GM12801 (cell line): ENCODE results near the gene LRRC72.

ENCODE experiments used
- TF ChIP-seq, protein P1 (sequence below): IDR thresholded peaks from one replicate; pipeline ENCODE4 v1.5.1; 2011; ENCODE audit warnings: control low read depth; ENCODE audit not compliant: insufficient read length; ENCODE audit errors: extremely low read depth

Gene LRRC72

DNA sequence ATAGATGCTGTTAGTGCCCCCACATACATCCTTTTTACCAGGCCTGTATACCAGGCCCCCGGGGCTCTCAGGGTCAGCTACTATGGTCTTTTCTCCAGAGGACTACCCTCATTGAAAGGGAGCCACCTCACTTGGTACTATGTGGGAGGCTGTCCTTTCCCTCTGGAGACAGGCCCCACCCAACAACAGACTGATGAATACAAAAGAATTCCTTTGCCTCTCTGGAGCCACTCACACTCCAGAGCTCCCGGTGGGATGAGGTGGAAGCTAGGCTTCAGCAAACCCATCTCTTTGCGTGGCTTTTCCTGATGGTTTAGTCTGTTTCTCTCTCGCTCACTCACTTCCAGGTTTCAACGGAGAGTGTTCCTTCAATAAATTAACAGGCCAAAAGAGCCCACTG is 88.6 kb downstream of the LRRC72 start:
- TF ChIP-seq, protein P1, sequence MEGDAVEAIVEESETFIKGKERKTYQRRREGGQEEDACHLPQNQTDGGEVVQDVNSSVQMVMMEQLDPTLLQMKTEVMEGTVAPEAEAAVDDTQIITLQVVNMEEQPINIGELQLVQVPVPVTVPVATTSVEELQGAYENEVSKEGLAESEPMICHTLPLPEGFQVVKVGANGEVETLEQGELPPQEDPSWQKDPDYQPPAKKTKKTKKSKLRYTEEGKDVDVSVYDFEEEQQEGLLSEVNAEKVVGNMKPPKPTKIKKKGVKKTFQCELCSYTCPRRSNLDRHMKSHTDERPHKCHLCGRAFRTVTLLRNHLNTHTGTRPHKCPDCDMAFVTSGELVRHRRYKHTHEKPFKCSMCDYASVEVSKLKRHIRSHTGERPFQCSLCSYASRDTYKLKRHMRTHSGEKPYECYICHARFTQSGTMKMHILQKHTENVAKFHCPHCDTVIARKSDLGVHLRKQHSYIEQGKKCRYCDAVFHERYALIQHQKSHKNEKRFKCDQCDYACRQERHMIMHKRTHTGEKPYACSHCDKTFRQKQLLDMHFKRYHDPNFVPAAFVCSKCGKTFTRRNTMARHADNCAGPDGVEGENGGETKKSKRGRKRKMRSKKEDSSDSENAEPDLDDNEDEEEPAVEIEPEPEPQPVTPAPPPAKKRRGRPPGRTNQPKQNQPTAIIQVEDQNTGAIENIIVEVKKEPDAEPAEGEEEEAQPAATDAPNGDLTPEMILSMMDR, result no peak

DNA sequence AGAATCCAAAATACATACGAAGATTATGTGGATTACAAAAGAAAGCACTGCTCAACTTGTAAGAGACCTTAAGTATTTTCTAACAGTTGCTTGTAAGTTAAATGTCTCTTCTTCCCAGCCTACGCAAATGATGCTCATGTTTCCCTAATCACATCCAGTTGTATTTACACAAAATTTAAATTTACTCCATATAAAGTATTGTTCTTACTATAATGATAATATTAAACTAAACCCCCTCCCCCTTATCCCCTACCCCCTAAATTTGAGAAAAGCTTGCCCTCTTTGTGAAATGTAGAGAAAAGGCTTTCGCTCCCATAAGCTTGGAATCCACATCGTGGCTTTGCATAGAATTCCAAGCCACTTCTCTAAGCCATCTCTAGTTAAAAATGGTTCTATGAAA is 89.5 kb downstream of the LRRC72 start:
- TF ChIP-seq, protein P1, result no peak

DNA sequence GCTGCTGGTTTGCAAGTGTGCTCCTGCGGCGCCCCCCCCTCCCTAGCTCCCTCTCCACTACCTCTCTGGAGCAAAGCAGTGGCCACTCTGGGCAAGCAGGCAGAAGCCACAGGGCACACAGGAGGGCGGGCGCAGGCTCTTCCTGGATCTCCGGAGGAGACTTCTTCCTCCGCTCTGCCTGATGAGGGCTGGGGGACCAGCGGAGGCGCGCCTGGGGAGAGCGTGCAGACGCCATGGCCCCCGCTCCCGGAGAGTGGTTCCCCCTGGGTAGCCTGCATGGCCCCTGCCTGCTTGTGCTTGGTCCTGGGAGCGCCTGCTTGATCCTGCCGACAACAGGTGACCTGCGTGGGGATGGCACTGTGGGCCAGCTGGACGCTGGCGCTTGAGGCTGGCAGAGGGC is 89.9 kb downstream of the LRRC72 start:
- TF ChIP-seq, protein P1, result no peak

DNA sequence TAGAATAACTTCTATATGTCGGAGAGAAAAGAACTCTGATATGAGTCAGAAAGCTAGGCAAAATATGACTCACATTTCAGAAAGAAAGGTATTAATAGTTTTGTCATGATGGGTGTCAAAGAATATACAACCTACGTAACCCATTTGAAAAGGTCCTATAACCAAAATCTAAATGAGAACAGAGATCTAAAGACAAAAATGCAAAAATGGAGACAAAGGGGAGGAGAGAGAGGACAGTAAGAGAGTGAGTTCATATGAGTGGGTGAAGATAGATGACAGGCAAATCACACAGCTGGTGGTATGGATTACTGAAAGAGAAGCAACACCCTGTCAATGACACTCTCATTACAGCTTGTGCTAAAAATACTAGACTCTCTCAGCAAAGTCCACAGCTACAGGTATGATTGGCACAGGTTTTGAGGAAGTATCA is 93.4 kb downstream of the LRRC72 start:
- TF ChIP-seq, protein P1, result no peak

DNA sequence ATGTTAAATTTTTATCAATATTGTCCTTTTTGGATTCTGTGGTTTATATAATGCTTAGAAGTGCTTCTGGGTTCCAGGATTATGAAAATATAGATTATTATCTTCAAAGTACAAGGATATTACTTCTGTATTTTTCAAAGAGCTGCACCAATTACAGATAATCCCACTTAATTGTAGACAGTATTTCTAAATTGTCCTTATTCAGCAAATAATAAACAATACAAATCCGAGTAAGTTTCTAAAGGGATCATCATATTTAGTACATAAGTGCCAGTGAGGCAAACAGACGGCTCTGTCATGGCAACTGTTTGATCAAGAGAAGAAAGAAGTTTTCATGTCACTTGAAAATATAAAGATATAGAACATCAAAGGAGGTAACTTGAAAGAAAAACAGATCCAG is 99.8 kb downstream of the LRRC72 start:
- TF ChIP-seq, protein P1, result no peak

DNA sequence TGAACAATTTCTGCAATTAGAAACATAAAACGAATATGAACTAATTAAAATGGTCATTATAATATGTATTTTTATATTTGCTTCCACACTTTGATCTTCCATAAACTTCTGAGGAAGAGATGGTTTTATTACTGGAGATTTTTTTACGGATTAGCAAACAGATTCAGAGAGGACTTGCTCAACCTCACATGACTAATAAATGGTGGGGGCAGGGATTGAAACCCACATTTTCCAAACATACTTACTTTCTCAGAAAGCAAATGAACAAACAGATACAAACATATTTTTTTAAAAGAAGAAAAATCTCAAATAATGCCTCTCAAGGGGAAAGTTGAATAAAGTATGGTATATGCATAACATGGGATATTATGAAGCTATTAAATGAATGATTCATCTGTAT is 100.6 kb downstream of the LRRC72 start:
- TF ChIP-seq, protein P1, result no peak

DNA sequence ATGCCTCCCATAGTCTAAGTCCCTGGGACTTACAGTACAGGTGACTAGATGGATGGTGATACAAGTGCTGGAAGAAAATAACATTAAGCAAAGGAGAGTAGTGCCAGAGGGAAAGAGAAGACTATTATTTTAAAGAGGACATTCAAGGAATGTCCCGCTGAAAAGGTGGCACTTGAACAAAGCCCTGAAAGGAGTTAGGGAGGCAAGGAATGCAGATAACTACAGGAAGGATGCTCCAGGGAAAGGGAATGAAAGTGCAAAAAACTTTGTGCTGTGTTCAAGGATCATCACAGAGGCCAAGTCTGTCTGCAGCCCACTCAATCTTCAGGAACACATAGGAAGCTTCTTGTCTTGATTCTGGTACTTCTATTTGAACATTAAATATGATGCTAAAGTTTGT is 104.0 kb downstream of the LRRC72 start:
- TF ChIP-seq, protein P1, result no peak
